GM12865 (cell line): ENCODE measurements around the gene ENTREP3.
"Not testable (repeated sequence)": the region's sequence is repeated elsewhere in the genome, so short reads cannot be mapped to it uniquely, and the experiment has no call there.

Experiments
- DNase-seq: peaks from one replicate; pipeline ENCODE4 v3.0.0; 2010; ENCODE audit warnings: low read depth
- H3K4me3 ChIP-seq: 2 replicates; pipeline ENCODE4 v1.5.1; 2011; ENCODE audit warnings: mild to moderate bottlenecking, low read depth, low read length, control low read depth
- CTCF ChIP-seq: IDR thresholded peaks from 2 replicates; pipeline ENCODE4 v1.5.1; 2011; ENCODE audit warnings: low read length, control low read depth, low read depth, inconsistent platforms; ENCODE audit not compliant: insufficient read depth; ENCODE audit errors: missing control alignments

ENTREP3 gene

GRCh38 chr1:155218854-155219591 lies 36.3 kb downstream of the ENTREP3 start:
- no peak overlapping the region for H3K4me3 ChIP-seq
- no peak for DNase-seq
- no peak for TF ChIP-seq CTCF

- DNase-seq = not testable (repeated sequence)
Observed at GRCh38 chr1:155214702-155215101, 40.6 kb downstream of the ENTREP3 start.

GRCh38 chr1:155212051-155212440 lies 43.2 kb downstream of the ENTREP3 start:
- not testable (repeated sequence) for DNase-seq, H3K4me3 ChIP-seq

More at GRCh38 chr1:155214702-155215101, 40.6 kb downstream of the ENTREP3 start:
- not testable (repeated sequence) for H3K4me3 ChIP-seq

- not testable (repeated sequence) for H3K4me3 ChIP-seq, DNase-seq
Observed at GRCh38 chr1:155211381-155212050, 43.8 kb downstream of the ENTREP3 start.

GRCh38 chr1:155210314-155211104 lies 44.8 kb downstream of the ENTREP3 start:
- no peak overlapping the region for H3K4me3 ChIP-seq
- no peak for TF ChIP-seq CTCF
- no peak for DNase-seq

GRCh38 chr1:155209312-155209721 lies 46.0 kb downstream of the ENTREP3 start:
- no peak for DNase-seq
- no peak for TF ChIP-seq CTCF
- peak overlapping the region; percentile 87 for H3K4me3 ChIP-seq

- no peak for TF ChIP-seq CTCF
- peak; percentile 89 for DNase-seq
- H3K4me3 ChIP-seq = peak within 1 kb of the TSS; percentile 87
Observed at GRCh38 chr1:155208541-155209311, 46.6 kb downstream of the ENTREP3 start, which contains the start of gene MTX1. TSS of gene MTX1 (plus strand) at chr1:155208695. CDS start at chr1:155208805, 110 bp downstream.
